HS-5 (cell line): ENCODE results near the gene TAF5.
"Not testable (repeated sequence)": the region's sequence is repeated elsewhere in the genome, so short reads cannot be mapped to it uniquely, and the experiment has no call there.

Experiments used
- DNase-seq: peaks from one replicate; pipeline ENCODE4 v3.0.0-alpha.2; 2012; ENCODE audit warnings: low read depth

TAF5 gene

DNA sequence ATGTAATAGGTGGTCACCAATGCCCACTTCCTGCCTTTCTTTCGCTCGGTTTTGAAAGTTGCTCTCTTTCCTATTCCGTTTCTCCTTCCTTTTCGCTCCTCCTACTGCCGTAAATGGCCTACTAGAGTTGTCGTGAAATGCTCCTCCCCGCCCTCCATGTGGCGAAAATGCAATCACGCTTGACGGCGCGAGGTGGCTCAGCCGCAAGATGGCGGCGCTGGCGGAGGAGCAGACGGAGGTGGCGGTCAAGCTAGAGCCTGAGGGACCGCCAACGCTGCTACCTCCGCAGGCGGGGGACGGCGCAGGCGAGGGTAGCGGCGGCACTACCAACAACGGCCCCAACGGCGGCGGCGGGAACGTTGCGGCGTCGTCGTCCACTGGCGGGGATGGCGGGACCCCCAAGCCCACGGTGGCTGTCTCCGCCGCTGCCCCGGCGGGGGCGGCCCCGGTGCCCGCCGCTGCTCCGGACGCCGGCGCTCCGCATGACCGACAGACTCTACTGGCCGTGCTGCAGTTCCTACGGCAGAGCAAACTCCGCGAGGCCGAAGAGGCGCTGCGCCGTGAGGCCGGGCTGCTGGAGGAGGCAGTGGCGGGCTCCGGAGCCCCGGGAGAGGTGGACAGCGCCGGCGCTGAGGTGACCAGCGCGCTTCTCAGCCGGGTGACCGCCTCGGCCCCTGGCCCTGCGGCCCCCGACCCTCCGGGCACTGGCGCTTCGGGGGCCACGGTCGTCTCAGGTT is at the start of gene TAF5:
TSS of gene TAF5 (plus strand) at position 195 of the 737 bp plus-strand sequence. CDS start at position 209, 14 bp downstream.
- peak; percentile 83 for DNase-seq

DNA sequence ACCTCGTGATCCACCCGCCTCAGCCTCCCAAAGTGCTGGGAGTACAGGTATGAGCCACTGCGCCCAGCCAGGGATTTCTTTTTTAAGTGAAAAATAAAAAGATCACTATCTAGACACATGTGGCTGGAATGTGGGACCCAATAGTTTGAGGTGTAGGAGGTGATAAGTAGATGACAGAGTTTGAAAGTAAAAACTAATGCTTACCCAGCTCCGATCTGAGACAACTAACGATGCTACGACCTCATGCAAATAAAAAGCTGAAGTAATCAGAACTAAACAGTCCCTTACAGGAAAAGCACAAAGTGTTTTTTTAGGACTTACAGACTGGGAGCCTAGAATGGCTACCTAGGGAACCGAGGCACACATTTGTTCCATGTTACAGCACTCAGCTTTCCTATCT is 39.9 kb upstream of the TAF5 start:
- no peak for DNase-seq

DNA sequence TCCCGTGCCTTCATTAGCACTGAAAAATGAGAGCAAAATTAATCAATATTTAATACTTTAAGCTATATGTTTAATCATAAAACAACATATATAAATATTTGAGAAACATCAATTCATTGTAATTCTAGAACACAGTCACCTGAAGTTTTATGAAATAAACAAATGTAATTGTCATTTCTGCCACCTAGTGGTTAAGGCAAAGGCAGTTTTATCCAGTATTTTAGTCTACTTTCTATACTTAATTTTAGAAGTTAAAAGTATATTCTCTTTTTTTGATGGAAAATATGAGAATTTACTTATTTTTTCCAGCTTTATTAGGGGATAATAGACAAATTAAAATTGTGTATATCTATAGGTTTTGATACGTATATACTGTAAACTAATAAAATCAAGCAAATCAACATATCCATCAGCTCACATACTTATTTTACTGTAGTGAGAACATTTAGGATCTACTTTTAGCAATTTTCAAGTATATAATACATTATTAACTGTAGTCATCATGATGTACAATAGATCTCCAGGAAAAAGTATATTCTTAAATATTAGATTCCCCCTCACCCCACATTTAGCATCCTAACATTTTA is 33.7 kb upstream of the TAF5 start:
- DNase-seq: peak; percentile 15

DNA sequence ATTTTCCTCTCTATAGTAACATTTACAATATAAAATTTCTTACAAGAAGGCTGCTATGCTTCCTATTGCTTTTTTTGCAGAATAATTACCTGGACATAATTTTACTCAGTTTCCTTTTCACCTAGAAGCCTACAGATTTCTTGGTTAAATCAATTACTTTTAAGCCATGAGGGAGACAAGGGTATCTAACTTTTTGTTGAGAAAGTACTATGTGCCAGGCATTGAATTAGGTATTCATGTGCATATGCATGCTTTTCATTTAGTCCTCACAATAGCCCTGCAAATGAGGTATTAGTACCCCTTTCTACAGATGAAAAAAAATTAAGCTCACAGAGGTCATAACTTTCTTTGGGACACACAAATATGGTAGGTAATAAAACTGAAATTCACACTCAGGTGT is 33.2 kb upstream of the TAF5 start:
- no peak for DNase-seq

DNA sequence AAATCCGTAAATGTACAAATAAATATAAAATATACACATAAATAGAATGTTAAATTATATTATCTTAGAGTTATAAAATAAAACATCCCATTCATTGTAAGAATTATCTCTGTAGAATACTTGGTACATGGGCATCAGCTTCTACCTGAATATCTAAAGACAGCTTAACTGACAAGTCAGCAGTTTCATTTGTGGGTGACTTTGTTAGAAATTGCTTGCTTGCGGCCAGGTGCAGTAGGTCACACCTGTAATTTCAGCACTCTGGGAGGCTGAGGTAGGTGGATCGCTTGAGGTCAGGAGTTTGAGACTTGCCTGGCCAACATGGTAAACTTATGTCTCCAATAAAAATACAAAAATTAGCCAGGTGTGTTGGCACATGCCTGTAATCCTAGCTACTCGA is 31.4 kb upstream of the TAF5 start:
- DNase-seq: no peak

DNA sequence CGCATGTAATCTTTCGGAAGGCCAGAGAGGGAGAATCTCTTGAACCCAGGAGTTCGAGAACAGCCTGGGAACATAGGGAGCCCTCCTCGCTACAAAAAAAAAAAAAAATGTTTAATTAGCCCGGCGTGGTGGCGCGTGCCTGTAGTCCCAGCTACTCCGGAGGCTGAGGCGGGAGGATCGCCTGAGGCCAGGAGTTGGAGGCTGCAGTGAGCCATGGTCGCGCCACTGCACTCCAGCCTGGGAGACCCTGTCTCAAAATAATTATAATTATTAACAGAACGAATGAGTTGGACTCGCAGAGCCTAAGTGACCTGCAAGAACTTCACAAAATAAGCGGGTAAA is 17.6 kb upstream of the TAF5 start:
- DNase-seq: no peak

DNA sequence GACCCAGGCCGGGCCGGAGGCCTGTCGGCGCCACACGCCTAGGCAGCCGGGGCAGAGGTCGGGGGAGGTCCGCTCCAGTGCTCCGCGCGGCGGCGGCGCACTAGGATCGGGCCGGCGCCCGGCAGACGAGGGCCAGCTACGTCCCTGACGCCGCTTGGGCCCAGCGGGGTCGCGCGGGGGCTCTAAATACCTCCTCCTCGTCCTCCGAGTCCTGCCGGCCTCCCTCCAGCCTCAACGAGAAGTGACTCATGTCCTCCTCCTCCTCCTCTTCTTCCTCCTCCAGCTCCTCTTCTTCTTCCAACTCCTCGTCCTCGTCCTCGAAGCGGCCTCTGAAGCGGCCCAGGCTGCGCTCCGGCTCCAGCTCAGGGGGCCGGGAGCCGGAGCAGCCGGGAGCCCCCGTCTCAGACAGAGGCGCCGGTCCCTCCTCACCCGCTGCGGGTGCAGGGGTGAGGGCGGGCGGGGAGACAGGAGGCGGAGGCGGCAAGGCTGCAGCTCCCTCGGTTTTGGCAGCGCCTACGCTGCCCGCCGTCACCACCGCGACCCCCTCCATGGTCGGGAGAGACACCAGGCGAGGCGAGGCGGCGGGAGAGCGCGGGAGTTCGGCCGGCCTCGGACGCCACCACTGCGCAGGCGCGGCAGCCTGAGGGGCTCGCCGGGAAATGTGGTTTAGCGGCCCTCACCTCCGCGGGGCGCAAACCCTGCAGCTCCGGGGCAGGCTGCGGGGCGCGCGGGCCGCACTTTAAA is 17.1 kb upstream of the TAF5 start, which contains the start of gene PCGF6:
TSS of gene PCGF6 (minus strand) at position 624 of the 744 bp plus-strand sequence. CDS start at position 550, 74 bp downstream.
- no peak for DNase-seq

DNA sequence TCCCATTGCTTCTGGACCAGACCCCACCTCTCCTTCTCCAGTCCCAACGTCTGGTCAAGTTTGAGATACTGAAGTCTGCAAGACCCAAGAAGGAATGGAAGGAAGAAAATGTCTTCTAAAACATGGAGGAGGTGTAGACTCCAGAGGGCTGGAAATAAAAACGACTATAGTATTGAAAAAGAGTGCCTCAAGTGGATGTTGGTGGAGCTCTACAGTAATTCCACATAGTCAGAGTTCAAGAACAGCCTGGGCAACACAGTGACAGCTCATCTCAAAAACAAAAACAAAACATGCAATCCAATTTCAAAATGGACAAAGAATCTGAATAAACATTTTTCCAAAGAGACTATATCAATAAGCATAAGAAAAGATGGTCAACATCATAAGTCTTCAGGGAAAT is 14.5 kb upstream of the TAF5 start:
- no peak for DNase-seq

DNA sequence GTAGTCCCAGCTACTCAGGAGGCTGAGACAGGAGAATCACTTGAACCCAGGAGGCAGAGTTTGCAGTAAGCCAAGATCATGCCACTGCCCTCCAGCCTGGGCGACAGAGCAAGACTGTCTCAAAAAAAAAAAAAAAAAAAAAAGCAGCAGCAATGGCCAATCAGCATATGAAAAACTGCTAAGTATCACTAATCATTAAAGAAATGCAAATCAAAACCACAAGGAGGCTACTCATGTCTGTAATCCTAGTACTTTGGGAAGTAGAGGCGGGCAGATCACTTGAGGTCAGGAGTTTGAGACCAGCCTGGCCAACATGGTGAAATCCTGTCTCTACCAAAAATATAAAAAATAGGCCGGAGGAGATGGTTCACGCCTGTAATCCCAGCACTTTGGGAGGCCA is 13.2 kb upstream of the TAF5 start:
- not testable (repeated sequence) for DNase-seq

DNA sequence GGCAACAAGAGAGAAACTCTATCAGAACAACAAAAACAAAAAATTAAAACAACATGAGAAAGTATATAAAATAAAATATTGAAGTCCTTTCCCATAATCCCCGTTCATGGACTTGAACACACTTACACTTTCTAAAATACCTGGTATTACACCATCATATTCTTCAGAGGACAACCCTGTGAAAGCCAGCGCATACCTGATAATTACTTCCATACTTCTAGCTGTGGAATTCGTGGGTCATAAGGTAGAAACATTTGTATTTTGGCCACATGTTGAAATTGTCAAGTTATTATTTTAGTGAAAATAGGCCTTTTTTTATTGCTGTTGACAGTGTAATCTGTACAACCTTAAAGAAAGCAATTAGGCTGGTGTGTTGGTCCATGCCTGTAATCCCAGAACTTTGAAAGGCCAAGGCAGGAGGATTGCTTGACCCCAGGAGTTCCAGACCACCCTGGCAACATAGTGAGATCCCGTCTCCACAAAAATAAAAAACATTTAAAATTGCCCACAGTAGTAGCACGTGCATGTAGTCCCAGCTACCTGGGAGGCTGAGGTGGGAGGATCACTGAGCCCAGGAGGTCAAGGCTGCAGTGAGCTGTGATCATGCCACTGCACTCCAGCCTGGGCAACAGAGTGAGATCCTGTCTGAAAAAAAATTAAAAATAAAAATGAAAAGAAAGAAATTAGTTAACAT is 11.7 kb upstream of the TAF5 start:
- no peak for DNase-seq

DNA sequence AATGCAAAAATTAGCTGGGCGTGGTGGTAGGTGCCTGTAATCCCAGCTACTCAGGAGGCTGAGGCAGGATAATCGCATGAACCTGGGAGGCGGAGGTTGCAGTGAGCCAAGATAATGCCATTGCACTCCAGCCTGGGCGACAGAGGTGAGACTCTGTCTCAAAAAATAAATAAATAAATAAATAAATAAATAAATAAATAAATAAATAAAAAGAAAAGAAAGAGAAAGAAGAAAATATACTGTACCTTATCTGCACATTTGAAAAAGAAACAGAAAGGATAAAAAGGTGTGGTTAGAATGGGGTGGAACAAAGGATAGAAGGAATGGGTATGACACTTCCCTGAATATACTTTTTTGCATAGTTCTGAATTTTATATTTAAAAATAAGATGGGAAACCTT is 8.3 kb upstream of the TAF5 start:
- not testable (repeated sequence) for DNase-seq

DNA sequence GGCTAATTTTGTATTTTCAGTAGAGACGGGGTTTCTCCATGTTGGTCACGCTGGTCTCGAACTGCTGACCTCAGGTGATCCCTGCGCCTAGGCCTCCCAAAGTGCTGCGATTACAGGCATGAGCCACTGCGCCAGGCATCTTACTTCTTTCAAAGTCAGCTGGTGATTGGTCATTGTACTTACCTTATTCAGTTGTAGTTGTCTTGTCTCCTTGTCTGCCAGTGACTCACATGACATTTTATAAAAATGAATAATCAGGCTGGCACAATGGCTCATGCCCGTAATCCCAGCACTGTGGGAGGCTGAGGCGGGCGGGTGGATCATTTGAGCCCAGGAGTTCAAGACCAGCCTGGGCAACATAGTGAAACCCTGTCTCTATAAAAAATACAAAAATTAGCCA is 7.0 kb upstream of the TAF5 start:
- not testable (repeated sequence) for DNase-seq

DNA sequence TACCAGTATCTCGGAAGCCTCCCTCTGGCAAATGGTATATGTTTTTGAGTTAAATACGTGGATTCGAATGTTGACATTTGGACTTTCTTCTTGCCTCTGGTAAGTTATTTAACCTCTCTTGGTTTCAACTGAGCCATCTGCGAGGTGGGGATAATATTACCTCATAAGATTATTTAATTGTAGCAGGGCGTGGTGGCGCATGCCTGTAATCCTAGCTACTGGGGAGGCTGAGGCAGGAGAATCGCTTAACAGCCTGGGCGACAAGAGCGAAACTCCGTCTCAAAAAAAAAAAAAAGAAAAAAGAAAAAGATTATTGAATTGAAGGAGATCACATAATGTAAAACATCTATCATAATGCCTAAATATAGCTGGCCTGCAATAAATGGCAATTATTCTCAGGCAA is 396 bp upstream of the TAF5 start:
- DNase-seq: no peak

DNA sequence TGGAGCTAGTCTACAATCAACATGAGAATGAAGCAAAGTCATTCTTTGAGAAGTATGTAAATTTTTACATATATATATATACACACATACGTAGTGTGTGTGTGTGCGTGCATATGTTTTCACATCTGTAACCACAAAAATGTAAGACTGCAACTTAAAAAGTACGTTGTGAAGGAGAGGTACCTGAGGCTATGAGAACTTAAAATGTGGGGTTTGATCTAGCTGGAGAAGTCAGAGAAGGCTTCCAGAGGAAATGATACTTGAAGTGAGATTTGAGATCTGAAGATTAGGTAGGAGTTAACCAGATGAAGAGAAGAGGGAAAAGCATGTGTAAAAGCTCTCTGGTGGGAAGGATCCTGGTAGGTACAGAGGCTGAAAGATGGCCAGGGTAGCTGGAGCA is 5.8 kb downstream of the TAF5 start:
- no peak for DNase-seq

DNA sequence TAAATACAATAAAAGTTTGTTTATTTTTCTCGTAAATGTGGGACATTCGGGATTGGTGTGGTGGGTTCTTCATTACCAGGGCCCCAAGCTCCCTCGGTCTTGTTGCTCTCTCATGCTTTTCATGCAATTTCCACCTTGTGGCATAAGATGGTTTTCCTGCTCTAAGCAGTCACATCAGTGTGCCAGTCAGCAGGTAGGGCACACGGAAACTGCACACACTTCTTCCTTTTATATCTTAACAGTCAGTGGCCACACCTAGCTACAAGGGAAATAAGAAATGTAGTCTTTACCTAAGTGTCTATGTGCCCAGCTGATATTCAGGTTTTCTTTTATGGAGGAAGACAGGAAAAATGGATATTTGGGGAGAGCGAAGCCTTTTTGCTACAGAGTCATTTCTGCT is 6.5 kb downstream of the TAF5 start:
- DNase-seq: no peak

DNA sequence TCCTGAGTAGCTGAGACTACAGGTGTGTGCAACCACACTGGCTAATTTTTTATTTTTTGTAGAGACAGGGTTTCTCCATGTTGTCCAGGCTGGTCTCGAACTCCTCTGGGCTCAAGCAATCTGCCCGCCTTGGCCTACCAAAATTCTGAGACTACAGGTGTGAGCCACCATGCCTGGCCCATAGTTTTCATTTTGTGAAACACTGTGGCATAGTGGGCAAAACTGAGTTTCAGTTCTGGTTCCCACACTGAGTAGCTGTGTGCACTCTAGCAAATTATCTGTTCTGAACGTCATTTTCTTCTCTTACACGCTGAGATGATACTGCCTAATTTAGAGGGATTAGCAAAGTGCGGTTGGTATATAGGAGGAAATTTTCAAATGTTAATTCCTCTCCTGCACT is 15.0 kb downstream of the TAF5 start:
- DNase-seq: no peak

DNA sequence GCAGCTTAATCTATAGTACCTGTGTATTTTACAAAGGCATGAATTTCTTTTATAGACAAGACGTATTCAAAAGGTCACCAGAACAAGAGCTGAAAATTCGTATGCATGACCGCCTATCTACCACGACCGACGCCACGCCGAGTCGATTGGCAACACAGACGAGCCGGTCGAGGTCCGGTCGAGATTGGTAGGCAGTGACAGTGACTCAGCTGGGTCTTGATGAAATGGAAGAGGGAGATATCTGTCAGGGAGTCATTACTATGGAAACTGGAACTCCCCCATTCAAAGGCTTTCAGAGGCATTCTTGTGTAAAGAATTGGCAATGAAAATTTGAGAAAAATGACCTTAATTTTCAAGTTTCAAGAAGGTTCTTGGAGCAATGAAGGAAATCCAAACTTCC is 26.4 kb downstream of the TAF5 start:
- DNase-seq: no peak

DNA sequence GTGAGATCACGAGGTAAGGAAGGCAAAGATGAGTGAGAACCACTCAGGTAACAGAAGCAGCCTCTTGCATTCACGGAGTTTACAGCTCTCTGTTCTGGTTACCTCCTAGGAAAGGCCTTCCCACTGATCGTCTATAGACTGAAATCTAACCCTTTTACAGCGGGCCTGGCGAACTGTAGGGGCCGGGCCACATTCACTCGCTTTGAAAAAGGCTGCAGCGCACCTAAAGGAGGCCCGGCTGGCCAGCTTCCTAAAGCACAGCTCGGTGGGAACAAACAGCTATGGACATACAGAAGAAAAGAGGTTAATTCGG is 27.9 kb downstream of the TAF5 start:
- no peak for DNase-seq

DNA sequence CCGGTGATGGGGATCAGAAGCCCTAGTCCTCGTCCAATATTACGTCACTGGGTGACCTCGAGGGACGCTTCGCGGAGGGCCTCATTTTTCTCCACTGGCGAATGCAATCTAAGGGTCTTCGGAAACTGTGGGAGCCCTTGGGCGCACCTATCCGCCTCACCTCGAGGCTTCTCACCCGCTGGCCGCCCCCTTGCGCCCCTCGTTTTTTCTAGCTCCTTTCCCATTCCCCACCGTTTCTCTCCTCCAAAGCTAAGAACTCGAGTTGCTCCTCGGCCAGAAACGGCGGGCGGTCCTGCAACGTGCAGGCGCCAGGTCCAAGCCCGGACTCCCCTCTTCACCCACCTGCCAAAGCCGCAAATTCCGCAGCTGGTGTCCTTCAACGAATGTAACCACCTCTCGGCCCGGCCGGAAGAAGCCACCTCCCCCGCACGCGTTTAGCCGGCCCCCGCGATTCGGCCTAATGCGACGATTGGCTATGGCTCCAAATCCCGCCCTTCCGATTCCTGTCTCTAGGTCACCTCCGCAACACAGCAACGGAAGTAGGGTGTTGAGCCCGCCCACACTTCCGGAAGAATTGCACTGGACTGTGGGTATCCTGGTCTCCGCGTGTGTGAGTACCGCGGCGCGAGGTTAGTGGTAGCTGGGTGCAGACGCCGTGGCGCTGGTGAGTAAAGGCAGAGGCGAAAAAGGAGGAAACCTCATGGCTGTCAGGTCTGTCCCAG is 28.5 kb downstream of the TAF5 start, which contains the start of the genes ATP5MK and PDCD11:
TSS of gene ATP5MK (minus strand) at position 409 of the 722 bp plus-strand sequence. CDS start 4,018 bp downstream, outside the sequence.
TSS of gene PDCD11 (plus strand) at position 560 of the 722 bp plus-strand sequence. CDS start 1,801 bp downstream, outside the sequence.
- peak; percentile 93 for DNase-seq

DNA sequence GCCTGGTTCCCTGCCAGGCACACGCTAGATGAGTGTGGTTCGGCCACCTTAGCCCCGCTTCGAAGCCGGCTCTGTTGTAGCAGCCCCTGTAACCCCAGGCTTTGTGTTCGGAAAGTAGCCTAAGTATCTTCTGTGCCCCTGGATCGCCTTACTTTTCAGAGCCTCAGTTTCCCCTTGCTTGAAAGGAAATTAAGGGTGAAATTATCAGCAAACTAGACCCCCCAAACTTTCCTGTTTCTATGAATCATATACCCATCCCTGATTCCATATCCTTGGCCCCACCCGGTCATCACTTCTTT is 29.0 kb downstream of the TAF5 start:
- DNase-seq: no peak

DNA sequence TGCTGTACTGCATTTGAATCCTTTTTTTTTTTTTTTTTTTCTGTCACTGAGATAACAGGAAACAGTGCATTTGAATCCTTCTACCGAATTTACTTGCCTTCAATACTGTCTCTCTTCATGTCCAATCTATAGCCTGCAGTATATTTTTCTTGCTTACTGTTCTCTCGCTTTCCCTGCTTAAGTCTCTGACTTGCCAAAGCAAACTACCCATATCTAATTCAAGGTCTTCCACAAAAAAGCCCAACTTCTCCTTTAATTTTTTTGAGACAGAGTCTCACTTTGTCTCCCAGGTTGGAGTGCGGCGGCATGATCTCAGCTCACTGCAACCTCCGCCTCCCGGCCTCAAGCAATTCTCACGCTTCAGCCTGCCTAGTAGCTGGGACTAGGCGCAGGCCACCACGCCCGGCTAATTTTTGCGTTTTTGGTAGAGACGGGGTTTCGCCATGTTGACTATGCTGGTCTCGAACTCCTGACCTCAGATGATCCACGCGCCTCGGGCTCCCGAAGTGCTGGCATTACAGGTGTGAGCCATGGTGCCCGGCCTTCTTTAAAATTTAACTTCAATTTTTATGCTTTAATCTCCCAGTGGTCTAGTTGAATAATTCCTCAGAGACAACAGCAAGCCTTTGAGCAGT is 29.5 kb downstream of the TAF5 start:
- DNase-seq: no peak

DNA sequence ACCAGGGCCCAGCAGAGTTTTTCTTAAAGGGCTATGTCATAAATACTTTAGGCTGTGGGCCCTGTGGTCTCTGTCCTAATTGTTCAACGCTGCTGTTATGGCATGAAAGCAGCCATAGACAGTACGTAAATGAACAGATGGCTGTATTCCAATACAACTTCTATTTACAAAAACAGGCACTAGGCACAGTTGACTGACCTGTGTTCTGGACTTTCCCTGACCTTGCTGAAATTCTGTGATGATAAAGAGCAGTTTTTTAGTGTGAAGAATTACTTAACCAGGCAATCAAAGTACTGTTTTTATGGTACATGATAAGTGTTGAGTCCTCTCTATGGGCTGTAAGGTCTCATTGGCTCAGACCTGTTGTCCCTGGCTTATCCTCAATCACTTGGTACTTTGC is 45.8 kb downstream of the TAF5 start:
- no peak for DNase-seq
